BLaER1 treated with 17β-estradiol and CSF1 and Interleukin-3, amounts not matched to agents 10 nM and 100 nM (cell line): ENCODE measurements around the gene TANK.

ENCODE experiments used
- H3K27ac ChIP-seq, 11 experiments: shearing (Covaris generic); formaldehyde crosslinking; 2 replicates each; pipeline ENCODE4 v1.8.1; 2022
- H3K27me3 ChIP-seq, 11 experiments: shearing (Covaris generic); formaldehyde crosslinking; 2 replicates each; pipeline ENCODE4 v1.8.1; 2022
- H3K36me3 ChIP-seq, 11 experiments: shearing (Covaris generic); formaldehyde crosslinking; 2 replicates each; pipeline ENCODE4 v1.8.1; 2022
- H3K4me1 ChIP-seq, 10 experiments: shearing (Covaris generic); formaldehyde crosslinking; 2 replicates each; pipeline ENCODE4 v1.8.1; 2022
- H3K4me2 ChIP-seq, 11 experiments: shearing (Covaris generic); formaldehyde crosslinking; 2 replicates each; pipeline ENCODE4 v1.8.1; 2022
- H3K4me3 ChIP-seq, 10 experiments: shearing (Covaris generic); formaldehyde crosslinking; 2 replicates each; pipeline ENCODE4 v1.8.1; 2022
- H3K9ac ChIP-seq, 11 experiments: shearing (Covaris generic); formaldehyde crosslinking; 2 replicates each; pipeline ENCODE4 v1.8.1; 2022
- H3K9me3 ChIP-seq, 11 experiments: shearing (Covaris generic); formaldehyde crosslinking; replicated peaks in 1 of 11; 2 replicates each; pipeline ENCODE4 v1.8.1; 2022
- H4K20me1 ChIP-seq, 11 experiments: shearing (Covaris generic); formaldehyde crosslinking; 2 replicates each; pipeline ENCODE4 v1.8.1; 2022
- Cebpa-rat ChIP-seq, 11 experiments: shearing (Covaris generic); IDR thresholded peaks; 2 replicates each; pipeline ENCODE4 v1.8.1; 2022

Gene TANK

DNA sequence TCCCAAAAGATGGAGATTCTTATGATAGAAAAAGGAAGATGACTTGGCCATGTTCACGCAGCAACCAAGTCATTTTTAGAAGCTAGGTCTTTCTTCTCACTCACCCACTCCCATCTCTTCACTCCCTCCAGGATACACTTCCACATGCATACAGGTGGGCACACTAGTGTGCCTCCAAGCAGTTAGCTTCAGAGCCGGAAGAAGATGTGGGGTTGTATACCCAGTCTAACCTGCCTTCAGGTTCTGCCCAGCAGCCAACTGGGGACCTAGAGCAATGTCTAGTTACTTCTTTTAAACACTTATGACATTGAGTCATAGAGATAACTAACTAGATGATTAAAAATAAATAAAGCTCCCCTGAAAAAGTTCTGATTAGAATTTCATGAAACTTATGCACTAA is 21.8 kb upstream of the TANK start:
- Histone ChIP-seq H3K27me3 (no peaks in the 10 kb centered on the region), H3K9me3 (0 out of 22 replicates have a peak, but pooled peaks cover 0 to 10% (median 0%) of the 10 kb centered on the region in 11 experiments), H3K4me2 (peak overlapping the region in 3 of 11 experiments; percentile 41 to 97 (median 95); a peak in 5 of 22 replicates), H4K20me1 (peaks cover 0 to 43% (median 0%) of the 10 kb centered on the region in 11 experiments; a peak in 3 of 22 replicates), H3K4me3 (peak overlapping the region in 2 of 10 experiments; percentile 63 to 69; a peak in 4 of 20 replicates), H3K27ac (no peak overlapping the region), H3K9ac (peak overlapping the region in 2 of 11 experiments; percentile 36 to 89; a peak in 3 of 22 replicates), H3K4me1 (peaks cover 0 to 36% (median 0%) of the 10 kb centered on the region in 10 experiments; a peak in 7 of 20 replicates), H3K36me3 (no peaks in the 10 kb centered on the region)
- no peak for TF ChIP-seq Cebpa-rat (IDR thresholded peaks at IDR 0.05)

DNA sequence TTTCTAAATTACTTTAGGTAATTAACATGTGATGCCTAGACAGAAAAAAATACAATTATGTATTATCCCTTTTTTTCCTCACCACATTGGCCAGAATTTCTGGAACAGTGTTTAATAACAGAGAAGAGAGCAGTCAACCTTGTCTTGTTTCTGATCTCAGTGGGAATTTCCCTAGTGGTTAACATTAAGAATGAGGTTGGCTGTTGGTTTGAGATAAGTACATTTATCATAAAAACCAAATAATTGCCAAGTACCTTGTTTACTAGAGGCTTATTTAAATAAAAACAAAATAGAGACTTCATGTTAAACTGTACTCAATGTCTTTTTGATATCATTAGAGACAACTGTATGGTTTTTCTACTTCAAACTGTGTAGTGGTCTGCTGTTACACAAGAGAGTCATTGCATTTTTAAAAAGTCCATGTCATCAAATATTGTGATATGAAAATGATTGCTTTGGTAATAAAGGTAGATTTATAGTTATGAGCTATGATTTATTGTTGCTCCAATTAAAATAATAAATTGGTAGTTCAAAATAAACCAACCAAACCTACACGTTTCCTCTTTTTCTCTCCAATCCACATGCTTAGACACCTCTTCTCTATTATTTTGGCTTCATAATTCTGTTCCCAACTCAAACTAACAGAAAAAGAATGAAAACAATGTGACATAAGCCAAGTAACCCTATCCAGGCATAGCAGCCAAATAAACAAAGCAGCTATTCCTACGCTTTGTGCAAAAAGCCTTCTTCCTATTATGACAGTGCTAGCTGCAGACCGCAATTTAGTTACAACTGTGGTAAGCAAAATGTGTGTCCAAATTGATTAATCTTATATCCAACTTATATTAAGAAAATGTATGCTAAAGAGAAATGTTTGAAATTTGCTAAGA is 20.9 kb upstream of the TANK start:
- H3K9ac ChIP-seq: peak overlapping the region in 2 of 11 experiments; percentile 41 to 89; a peak in 1 of 22 replicates
- no peak overlapping the region; a peak in 1 of 22 replicates for H3K27ac ChIP-seq
- H3K27me3 ChIP-seq: no peaks in the 10 kb centered on the region
- TF ChIP-seq Cebpa-rat (IDR thresholded peaks at IDR 0.05): no peak
- no peaks in the 10 kb centered on the region for H3K36me3 ChIP-seq
- H3K4me2 ChIP-seq: peak overlapping the region in 2 of 11 experiments; percentile 95 to 97; a peak in 5 of 22 replicates
- H4K20me1 ChIP-seq: peaks cover 0 to 52% (median 0%) of the 10 kb centered on the region in 11 experiments; a peak in 3 of 22 replicates
- peaks cover 0 to 18% (median 0%) of the 10 kb centered on the region in 11 experiments; a peak in 3 of 22 replicates for H3K9me3 ChIP-seq
- H3K4me1 ChIP-seq: peaks cover 0 to 35% (median 0%) of the 10 kb centered on the region in 10 experiments; a peak in 7 of 20 replicates
- peak overlapping the region in 2 of 10 experiments; percentile 63 to 69; a peak in 4 of 20 replicates for H3K4me3 ChIP-seq

DNA sequence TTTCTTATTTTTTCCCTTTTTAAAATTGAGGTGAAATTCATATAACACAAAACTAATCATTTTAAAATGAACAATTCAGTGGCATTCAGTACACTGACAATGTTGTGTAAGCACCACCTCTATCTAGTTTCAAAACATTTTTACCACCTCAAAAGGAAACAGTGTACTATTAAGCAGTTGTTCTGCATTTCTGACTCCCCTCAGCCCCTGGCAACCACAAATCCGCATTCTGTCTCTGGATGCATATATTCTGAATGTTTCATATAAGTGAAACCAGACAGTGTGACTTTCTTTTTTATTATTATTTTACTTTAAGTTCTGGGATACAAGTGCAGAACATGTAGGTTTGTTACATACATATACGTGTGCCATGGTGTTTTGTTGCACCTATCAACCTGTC is 19.2 kb upstream of the TANK start:
- H3K4me3 ChIP-seq: no peak overlapping the region
- no peak overlapping the region for H3K9ac ChIP-seq
- H3K4me2 ChIP-seq: peak overlapping the region in 1 of 11 experiments; percentile 49; a peak in 1 of 22 replicates
- no peaks in the 10 kb centered on the region for H3K27me3 ChIP-seq
- H3K4me1 ChIP-seq: peaks cover 0 to 26% (median 0%) of the 10 kb centered on the region in 10 experiments; a peak in 7 of 20 replicates
- H3K9me3 ChIP-seq: peaks cover 0 to 21% (median 0%) of the 10 kb centered on the region in 11 experiments; a peak in 3 of 22 replicates
- H3K27ac ChIP-seq: no peak overlapping the region
- peaks cover 0 to 69% (median 0%) of the 10 kb centered on the region in 11 experiments; a peak in 3 of 22 replicates for H4K20me1 ChIP-seq
- no peaks in the 10 kb centered on the region for H3K36me3 ChIP-seq
- no peak for TF ChIP-seq Cebpa-rat (IDR thresholded peaks at IDR 0.05)

DNA sequence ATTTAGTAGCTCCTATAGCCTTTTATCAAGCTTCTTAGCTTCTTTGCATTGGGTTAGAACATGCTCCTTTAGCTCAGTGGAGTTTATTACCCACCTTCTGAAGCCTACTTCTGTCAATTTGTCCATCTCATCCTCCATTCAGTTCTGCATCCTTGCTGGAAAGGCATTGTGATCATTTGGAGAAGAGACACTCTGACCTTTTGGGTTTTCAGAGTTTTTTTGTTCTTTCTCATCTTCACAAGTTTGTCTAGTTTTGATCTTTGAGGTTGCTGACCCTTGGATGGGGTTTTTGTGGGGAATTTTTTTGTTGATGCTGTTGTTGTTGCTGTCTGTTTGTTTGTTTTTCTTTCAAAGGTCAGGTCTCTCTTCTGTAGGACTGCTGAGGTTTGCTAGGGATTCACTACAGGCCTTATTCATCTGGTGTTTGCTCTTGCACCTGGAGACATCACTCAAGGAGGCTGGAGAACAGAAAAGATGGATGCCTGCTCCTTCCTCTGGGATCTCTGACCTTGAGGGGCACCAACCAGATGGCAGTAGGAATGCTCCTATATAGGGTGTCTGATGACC is 13.9 kb upstream of the TANK start:
- Histone ChIP-seq H3K4me3 (no peak overlapping the region), H3K27me3 (no peaks in the 10 kb centered on the region), H3K9me3 (peaks cover 27 to 67% (median 39%) of the 10 kb centered on the region in 11 experiments), H3K4me2 (no peak overlapping the region), H3K9ac (no peak overlapping the region), H3K27ac (no peak overlapping the region), H3K4me1 (peaks cover 0 to 13% (median 0%) of the 10 kb centered on the region in 10 experiments; a peak in 1 of 20 replicates), H3K36me3 (peaks cover 0 to 18% (median 0%) of the 10 kb centered on the region in 11 experiments; a peak in 4 of 22 replicates), H4K20me1 (peaks cover 0 to 71% (median 0%) of the 10 kb centered on the region in 11 experiments; a peak in 3 of 22 replicates)
- TF ChIP-seq Cebpa-rat (IDR thresholded peaks at IDR 0.05): no peak

DNA sequence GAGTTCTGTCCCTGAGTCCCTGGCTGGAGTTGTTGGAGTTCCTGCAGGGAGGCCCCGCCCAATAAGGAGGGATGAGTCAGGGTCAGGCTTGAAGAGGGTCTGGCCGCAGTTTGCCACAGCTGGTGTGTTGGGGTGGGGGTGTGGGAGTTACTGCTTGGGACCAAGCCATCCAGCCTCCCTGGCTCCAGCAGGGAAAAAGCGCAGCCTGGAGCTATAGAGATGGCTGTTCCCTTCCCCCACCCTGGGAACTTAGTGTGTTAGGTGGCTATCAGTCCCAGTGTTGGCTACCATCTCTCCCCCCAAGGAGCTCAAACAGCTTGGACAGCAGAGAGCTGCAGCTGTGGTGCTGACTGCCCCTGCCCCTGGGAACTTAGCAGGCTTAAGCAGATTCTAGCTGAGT is 13.2 kb upstream of the TANK start:
- Histone ChIP-seq H3K27ac (no peak overlapping the region), H3K9me3 (peaks cover 28 to 71% (median 43%) of the 10 kb centered on the region in 11 experiments), H3K27me3 (no peaks in the 10 kb centered on the region), H4K20me1 (peaks cover 0 to 64% (median 0%) of the 10 kb centered on the region in 11 experiments; a peak in 3 of 22 replicates), H3K4me3 (no peak overlapping the region), H3K4me1 (peaks cover 0 to 13% (median 0%) of the 10 kb centered on the region in 10 experiments; a peak in 1 of 20 replicates), H3K36me3 (peaks cover 0 to 18% (median 0%) of the 10 kb centered on the region in 11 experiments; a peak in 4 of 22 replicates), H3K9ac (no peak overlapping the region), H3K4me2 (no peak overlapping the region; a peak in 1 of 22 replicates)
- no peak for TF ChIP-seq Cebpa-rat (IDR thresholded peaks at IDR 0.05)

DNA sequence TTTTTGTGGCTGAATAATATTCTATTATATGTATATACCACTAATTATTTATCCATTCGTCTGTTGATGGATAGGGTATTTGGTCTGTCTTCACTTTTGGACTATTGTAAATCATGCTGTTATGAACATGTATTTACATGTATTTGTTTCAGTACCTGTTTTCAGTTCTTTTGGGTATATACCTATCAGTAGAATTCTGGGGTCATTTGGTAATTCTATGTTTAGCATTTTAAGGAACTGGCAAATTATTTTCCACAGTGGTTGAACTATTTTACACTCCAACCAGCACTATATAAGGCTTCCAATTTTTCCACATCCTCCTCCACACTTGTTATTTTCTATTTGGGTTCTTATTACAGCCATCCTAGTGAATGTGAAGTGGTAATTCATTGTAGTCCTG is 12.4 kb upstream of the TANK start:
- TF ChIP-seq Cebpa-rat (IDR thresholded peaks at IDR 0.05): no peak
- H3K36me3 ChIP-seq: peaks cover 0 to 26% (median 0%) of the 10 kb centered on the region in 11 experiments; a peak in 4 of 22 replicates
- no peak overlapping the region for H3K4me3 ChIP-seq
- H3K4me1 ChIP-seq: peaks cover 0 to 13% (median 0%) of the 10 kb centered on the region in 10 experiments; a peak in 1 of 20 replicates
- no peak overlapping the region for H3K9ac ChIP-seq
- peaks cover 0 to 56% (median 0%) of the 10 kb centered on the region in 11 experiments; a peak in 3 of 22 replicates for H4K20me1 ChIP-seq
- peaks cover 28 to 79% (median 50%) of the 10 kb centered on the region in 11 experiments for H3K9me3 ChIP-seq
- H3K4me2 ChIP-seq: no peak overlapping the region
- H3K27ac ChIP-seq: no peak overlapping the region
- no peaks in the 10 kb centered on the region for H3K27me3 ChIP-seq

DNA sequence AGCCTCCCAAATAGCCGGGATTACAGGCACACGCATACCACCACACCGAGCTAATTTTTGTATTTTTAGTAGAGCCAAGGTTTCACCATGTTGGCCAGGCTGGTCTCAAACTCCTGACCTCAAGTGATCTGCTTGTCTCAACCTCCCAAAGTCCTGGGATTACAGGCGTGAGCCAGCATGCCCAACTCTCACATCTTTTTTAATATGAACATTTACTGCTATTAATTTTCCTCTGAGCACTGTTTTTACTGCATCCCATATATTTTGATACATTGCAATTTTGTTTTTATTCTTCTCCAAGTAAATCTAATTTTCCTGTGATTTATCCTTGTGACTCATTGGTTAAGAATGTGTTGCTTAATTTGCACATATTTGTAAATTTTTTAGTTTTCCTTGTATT is 9.5 kb upstream of the TANK start:
- peaks cover 0 to 48% (median 0%) of the 10 kb centered on the region in 11 experiments; a peak in 3 of 22 replicates for H4K20me1 ChIP-seq
- peaks cover 0 to 9% (median 0%) of the 10 kb centered on the region in 10 experiments; a peak in 1 of 20 replicates for H3K4me1 ChIP-seq
- no peak for TF ChIP-seq Cebpa-rat (IDR thresholded peaks at IDR 0.05)
- H3K9me3 ChIP-seq: peaks cover 28 to 66% (median 50%) of the 10 kb centered on the region in 11 experiments
- no peak overlapping the region for H3K27ac ChIP-seq
- no peak overlapping the region for H3K9ac ChIP-seq
- no peaks in the 10 kb centered on the region for H3K27me3 ChIP-seq
- no peak overlapping the region for H3K4me2 ChIP-seq
- no peak overlapping the region for H3K4me3 ChIP-seq
- H3K36me3 ChIP-seq: peaks cover 0 to 30% (median 0%) of the 10 kb centered on the region in 11 experiments; a peak in 4 of 22 replicates

DNA sequence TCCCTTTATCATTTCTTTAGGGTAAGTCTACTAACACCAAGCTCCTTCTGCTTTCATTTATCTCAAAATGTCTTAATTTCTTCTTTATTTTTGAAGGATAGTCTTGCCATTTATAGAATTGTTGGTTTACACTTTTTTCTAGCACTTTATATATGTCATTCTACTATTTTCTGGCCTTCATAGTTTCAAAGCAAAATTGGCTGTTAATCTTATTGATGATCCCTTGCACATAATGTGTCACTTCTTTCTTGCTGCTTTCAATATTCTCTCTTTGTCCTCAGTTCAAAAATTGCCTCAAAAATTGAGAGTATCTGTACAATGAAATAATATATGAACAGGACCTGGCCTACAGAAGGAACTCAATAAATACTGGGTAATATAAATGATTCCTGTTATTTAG is 7.9 kb upstream of the TANK start:
- H3K4me2 ChIP-seq: no peak overlapping the region

More for the DNA sequence above, 7.9 kb upstream of the TANK start:
- peaks cover 0 to 46% (median 0%) of the 10 kb centered on the region in 11 experiments; a peak in 2 of 22 replicates for H4K20me1 ChIP-seq
- no peak for TF ChIP-seq Cebpa-rat (IDR thresholded peaks at IDR 0.05)
- no peaks in the 10 kb centered on the region for H3K4me1 ChIP-seq
- H3K4me3 ChIP-seq: no peak overlapping the region
- H3K27ac ChIP-seq: no peak overlapping the region
- no peaks in the 10 kb centered on the region for H3K27me3 ChIP-seq
- no peak overlapping the region for H3K9ac ChIP-seq
- H3K9me3 ChIP-seq: peaks cover 28 to 57% (median 44%) of the 10 kb centered on the region in 11 experiments
- peaks cover 0 to 35% (median 0%) of the 10 kb centered on the region in 11 experiments; a peak in 4 of 22 replicates for H3K36me3 ChIP-seq
